ENCODE results near the gene TM4SF1.

TM4SF1 gene

DNA sequence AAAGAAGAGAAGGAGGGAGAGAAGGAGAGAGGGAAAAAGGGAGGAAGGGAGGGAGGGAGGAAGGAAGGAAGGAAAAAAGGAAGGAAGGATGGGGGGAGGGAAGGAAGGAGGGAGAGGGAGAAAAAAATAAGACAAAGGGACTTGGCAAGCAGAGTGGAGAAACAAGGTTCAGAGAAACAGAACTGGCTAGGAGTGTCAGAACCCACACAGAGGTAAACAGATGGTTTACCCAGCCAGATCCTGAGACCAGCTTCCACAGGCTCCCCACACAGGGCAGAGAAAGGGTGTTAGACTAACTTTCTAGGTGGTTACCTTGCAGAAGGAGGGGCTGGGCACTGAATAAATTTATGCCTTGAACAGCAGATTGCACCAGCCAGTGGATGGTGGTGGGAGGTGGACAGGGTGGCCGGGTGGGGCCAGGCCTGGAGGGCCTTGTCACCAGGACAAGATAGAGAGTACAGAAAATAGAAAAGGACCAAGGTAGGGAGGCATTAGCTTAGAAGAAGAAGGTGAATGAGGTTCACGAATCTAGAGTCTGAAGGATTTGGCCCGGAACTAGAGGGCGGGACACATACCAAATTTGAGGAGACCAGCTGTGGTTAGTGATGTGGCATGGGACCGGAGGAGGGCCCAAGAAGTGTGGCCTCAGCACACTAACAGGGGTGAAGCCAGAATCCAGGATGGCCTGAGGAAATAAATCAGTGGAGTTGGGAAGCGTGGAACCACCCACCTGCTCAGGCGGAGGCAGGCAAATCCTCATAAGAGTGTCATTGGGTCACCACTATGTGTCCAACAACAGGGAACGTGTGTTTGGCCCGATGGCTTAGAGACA lies 1.2 kb upstream of the TM4SF1 start:
- H3K4me3 ChIP-seq (ENCODE audit: low read depth, low read length), result no peak overlapping the region
- no peak for DNase-seq (ENCODE audit: low read depth)

GRCh38 chr3:149376718-149377407 lies 586 bp downstream of the TM4SF1 start:
- peak overlapping the region; percentile 56 for H3K4me3 ChIP-seq (ENCODE audit: low read depth, low read length)
- no peak for DNase-seq (ENCODE audit: low read depth)

DNA sequence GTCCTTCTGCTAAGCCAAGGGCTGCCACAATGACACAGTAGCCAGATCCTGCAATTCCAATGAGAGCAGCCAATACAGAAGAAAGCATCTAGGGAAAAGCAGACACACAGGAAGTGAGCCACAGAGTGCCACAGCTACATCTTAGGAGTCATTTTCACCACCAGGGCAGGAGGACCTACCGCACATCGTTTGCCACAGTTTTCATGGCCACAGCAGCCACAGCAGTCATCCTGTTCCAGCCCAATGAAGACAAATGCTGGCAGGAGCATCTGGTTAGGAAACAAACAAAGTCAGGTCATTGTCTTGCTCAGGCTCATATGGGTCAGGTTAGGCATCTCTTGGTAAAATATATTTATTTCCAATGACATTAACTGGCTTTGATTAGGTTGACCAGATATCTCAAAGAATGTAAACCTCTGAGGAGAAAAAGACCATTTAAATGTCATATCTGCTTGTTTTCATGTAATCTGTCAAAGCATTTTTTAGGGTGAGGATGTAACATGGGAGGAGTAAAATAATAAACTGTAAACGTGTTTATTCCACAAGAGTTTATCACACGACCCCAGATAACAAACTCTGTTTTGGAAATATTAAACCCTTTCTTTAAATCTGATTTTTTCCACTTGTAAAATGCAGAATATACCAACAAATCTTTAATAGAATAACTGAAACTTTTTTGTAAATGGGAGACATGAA lies 1.8 kb downstream of the TM4SF1 start:
- no peak for DNase-seq (ENCODE audit: low read depth)
- H3K4me3 ChIP-seq (ENCODE audit: low read depth, low read length), result peak overlapping the region; percentile 56

DNA sequence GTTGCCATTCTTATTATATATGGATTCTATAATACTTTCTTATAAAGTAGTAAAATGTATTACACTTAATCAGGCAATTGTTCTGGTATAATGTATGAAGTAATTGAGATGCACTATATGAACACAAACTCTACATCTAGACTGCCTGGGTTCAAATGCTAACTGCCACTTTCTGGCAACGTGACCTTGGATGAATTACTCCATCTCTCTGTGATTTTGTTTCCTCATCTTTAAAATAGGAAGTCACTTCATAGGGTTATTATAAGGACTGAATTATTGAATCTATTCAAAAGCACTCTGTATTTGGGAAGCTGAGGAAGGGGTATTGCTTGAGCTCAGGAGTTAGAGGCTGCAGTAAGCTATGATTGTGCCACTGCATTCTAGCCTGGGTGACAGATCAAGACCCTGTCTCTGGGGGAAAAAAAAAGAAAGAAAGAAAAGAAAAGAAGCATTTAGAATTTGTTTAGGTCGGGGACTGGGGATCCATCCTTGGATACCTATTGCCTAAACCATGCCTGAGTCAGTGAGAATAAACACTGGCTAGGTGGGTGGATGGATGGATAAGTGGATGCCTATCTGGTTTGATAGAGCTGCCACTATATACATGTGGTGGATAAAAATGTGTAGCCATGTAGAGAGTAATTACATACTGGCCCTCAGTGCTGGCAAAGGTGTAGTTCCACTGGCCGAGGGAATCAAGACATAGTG lies 2.5 kb downstream of the TM4SF1 start:
- DNase-seq (ENCODE audit: low read depth), result no peak
- H3K4me3 ChIP-seq (ENCODE audit: low read depth, low read length), result no peak overlapping the region

DNA sequence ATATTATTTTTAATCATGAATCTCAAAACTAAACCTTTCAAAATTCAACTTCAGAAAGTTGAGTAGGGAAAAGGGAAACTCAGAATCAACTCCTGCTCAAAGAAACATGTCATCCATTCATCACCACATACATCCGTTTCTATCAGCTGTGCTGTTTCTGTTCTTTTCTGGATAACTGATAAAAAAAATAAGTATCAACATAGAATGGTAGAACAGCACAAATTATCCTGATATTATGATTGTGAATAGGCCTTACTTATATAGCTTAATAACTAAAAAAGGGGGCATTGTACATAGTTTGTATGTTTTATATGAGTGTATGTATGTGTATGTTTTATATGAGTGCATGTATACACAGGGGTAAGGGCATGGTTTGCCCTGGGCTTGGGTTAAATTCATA lies 3.1 kb downstream of the TM4SF1 start:
- no peak for DNase-seq (ENCODE audit: low read depth)
- H3K4me3 ChIP-seq (ENCODE audit: low read depth, low read length), result no peak overlapping the region

DNA sequence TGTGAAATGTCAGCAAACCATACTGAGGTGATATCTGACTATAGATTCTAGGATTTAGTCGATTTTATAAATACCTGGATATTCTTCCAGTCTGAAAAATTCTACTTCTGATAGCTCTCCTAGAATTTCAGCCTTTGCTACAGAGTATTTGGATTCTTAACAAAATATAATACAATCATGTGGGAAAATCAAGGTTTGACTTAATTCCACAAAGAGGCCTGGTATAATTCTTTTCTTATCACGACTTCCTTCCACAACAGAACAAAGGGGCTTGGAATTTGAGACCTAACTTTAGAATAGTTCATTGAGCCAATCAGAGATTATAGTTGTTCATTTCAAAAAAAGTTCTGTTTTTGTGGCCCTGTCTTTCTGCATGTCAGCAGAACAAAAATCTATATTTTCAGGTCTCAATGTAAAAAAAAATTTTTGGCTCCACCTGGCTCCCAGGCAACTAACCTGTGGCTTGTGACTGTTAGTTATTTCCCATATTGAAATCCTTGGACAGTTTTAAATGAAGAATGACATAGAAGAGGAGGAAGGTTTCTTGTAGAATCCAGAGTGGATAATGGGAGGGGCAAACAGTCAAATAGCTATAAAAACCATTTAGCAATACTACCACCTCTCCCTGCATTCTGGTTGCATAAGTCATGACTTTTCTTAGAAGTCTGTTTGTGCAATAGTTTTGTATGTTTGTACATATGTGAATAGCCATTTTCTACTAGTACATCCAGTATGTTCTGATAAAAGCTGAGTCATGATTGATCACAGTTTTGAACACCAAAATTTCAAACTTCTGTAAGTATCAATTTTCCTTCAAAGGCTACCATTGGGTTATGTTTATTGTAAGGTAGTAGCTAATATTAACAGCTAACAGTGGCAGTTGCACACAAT lies 4.0 kb downstream of the TM4SF1 start:
- peak; percentile 78 for DNase-seq (ENCODE audit: low read depth)
- no peak overlapping the region for H3K4me3 ChIP-seq (ENCODE audit: low read depth, low read length)

DNA sequence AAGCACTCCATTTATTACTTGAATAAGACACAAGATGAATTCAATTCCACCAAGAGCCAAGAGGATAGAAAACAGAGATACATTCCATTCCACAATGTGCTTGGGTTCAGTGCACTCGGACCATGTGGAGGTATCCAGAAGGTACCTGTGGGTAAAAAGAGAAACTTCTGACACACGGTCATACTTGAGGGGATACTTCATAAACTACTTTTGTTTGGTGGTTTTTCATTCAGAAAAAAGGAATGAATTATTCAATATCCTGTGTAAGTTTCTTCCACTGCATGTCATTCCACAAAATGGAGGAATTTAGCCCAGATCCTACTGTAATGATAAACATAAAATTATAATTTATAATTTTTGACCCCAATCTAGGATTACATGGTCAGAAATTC lies 5.7 kb downstream of the TM4SF1 start:
- no peak for DNase-seq (ENCODE audit: low read depth)
- H3K4me3 ChIP-seq (ENCODE audit: low read depth, low read length), result no peak overlapping the region

DNA sequence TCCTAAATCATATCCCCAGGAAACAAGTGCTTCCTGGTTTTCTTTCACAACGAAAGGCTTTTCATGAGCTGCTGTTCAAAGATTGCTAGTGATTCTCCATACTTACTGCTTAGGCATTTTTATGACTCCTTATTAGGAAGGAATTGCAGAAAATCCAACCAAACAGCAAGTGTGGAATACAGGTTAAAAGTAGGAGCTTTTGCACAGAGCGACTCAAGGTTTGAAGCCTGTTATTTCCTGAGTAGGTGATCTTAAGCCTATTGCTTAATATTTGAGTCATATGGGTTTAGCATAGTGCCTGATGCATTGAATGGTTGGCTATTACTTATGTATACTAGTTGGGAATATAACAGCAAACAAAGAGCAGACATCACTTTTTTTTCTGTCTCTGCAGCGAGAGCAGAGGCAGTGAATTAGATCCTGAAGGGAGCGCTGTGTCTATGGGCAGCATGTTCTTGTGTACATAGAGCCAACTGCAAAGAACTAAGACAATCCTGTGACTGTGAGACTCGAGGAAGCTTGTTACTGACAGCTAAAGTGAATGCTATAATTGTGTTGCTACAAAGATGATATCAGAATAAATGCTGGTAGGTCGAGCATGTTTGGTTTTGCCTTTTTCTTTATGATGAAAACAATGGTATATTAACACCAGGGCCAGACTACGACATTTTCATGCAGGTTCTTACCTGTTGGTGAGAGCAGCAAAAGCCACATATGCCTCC lies 6.3 kb downstream of the TM4SF1 start:
- DNase-seq (ENCODE audit: low read depth), result no peak
- no peak overlapping the region for H3K4me3 ChIP-seq (ENCODE audit: low read depth, low read length)

GRCh38 chr3:149369991-149370866 lies 7.2 kb downstream of the TM4SF1 start:
- no peak overlapping the region for H3K4me3 ChIP-seq (ENCODE audit: low read depth, low read length)
- no peak for DNase-seq (ENCODE audit: low read depth)

DNA sequence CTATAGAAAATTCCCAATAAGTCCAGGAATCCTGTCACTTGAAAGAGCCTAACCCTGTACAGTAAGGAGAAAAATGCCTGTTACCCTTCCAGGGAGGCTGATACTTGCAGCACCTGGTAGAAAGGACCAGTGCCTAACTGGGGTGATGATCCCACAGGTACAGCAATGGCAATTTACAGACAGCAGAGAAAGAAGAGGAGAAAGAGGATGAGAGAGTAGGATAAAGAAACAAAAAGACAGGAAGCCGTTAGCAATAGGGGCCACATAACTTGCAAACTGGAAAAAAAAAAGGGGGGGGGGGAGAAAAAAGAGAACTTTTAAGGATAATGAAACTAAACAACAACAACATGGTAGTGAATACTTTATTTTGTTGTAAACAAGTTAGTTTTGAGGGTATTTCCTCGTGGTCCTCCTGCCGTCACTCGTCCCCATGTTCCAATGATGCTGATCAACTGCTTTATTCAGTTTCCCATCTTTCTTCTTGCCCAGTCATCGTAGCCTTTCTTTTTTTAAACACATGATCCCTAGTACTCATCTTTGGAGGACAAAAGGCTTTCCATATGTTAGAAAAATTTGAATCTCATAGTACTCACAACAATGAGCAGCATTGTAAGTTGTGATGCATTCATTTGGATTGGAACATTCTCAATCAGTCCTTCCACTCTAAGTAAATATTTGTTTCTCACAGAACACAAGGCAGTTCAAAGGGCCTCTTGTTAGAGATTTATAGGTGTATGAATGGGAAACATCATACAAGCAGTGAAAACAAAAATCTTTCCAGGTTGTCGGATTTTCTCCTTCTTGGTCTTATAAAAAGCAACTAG lies 8.6 kb downstream of the TM4SF1 start:
- H3K4me3 ChIP-seq (ENCODE audit: low read depth, low read length), result no peak overlapping the region
- no peak for DNase-seq (ENCODE audit: low read depth)

GRCh38 chr3:149368201-149368673 lies 9.2 kb downstream of the TM4SF1 start:
- no peak for DNase-seq (ENCODE audit: low read depth)

GRCh38 chr3:149366941-149367840 lies 10.3 kb downstream of the TM4SF1 start:
- DNase-seq (ENCODE audit: low read depth), result no peak
- H3K4me3 ChIP-seq (ENCODE audit: low read depth, low read length), result no peak overlapping the region

More at GRCh38 chr3:149368201-149368673, 9.2 kb downstream of the TM4SF1 start:
- no peak overlapping the region for H3K4me3 ChIP-seq (ENCODE audit: low read depth, low read length)

DNA sequence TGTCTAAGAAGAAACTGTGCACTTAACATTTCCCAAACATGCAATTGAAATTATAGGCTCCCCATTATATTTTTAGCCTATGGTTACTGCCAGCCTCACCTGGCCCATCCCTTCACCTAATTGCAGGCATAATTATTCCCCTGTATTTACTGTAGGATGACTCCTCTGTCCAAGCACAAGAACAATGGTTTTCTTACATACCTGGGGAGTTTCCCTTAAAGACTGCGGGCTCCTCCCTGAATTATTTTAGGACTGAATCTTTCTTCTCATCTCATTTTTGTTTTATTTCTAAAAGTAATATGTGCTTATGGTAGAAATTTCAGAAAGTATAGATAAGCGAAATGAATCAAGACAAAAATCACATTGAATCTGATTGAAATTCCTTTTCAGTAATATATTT lies 11.4 kb downstream of the TM4SF1 start:
- DNase-seq (ENCODE audit: low read depth), result no peak
- H3K4me3 ChIP-seq (ENCODE audit: low read depth, low read length), result no peak overlapping the region

DNA sequence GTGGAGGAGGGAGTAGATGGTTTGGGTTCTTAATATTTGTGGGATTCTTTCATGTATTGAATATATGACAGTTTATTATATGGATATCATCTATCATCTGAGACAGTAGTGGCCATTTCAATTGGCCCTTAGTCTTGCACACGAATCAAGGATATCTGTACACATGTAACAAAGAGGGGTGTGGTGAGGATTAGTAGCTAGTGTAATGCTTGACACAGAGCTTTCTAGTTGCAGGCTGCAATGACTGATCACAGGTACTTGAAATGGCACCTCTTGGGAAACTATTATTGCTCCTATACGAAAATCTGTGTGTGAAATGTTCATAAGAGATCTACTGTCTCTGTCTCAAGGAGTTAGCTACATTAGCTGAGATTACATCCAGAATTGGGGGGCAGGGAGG lies 12.8 kb downstream of the TM4SF1 start:
- no peak for DNase-seq (ENCODE audit: low read depth)

DNA sequence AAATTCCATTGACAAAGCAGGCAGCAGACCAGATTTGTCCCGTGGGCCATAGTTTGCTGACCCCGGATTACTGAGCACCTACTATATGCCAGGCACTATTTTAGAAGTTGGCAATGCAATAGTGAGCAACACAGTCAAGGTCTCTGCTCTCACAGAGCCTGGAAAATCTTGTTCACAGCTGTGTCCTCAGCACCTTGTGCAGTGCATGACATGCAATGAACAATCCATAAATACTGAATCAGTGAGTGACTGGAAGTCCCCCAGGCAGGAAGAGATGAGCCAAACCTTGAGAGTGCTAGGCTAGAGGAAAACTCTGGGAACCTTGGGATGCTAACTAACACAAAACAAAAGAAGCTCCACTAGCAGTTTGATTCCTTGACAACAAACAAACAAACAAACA lies 14.4 kb downstream of the TM4SF1 start:
- no peak for DNase-seq (ENCODE audit: low read depth)
- no peak overlapping the region for H3K4me3 ChIP-seq (ENCODE audit: low read depth, low read length)

More for the DNA sequence above, 12.8 kb downstream of the TM4SF1 start:
- H3K4me3 ChIP-seq (ENCODE audit: low read depth, low read length), result no peak overlapping the region
